MV-4-11 (cell line): ENCODE measurements around the gene LZTFL1.

Experiments used
- DNase-seq: peaks from one replicate; lab custom pipeline; 2025; lab: John Stamatoyannopoulos, UW

LZTFL1 gene, protein sequence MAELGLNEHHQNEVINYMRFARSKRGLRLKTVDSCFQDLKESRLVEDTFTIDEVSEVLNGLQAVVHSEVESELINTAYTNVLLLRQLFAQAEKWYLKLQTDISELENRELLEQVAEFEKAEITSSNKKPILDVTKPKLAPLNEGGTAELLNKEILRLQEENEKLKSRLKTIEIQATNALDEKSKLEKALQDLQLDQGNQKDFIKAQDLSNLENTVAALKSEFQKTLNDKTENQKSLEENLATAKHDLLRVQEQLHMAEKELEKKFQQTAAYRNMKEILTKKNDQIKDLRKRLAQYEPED

DNA sequence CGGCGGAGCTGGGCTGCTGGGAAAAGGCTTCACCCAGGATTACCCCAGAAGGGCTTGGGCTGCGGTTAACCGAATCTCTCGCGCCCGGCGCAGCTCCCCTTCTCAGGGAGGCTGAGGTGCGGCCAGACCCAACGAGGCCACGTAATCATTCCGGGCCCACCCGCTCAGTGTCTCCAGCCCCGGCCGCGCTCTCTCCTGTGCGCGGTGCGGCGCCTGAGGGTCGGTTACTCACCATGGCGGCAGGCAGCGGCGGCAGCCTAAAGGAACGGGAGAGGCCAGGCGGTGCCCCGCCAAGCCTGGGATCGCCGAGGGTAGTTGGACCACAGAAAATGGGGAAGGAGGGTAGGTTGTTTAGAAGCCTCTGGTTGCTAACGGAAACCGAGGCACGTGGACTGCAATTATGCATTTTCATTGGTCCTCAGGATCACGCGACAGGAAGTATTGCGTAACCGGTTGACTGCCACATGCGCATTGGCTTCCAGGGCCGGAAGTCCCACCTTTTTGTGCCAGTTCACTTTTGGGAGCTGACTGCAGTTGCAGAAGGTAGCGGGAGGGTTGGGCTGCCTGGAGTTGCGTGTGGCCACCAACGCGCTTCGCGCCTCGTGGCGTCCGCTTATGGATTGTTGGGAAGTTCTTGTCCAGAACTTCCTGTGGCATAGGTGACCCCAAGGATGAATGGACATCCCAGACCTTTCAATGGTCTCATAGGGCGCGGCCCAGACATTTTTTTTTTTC lies at the start of gene LZTFL1:
TSS of gene LZTFL1 (minus strand) at position 363 of the 735 bp plus-strand sequence. CDS start at position 235, 128 bp downstream.
- peak; percentile 99 for DNase-seq

DNA sequence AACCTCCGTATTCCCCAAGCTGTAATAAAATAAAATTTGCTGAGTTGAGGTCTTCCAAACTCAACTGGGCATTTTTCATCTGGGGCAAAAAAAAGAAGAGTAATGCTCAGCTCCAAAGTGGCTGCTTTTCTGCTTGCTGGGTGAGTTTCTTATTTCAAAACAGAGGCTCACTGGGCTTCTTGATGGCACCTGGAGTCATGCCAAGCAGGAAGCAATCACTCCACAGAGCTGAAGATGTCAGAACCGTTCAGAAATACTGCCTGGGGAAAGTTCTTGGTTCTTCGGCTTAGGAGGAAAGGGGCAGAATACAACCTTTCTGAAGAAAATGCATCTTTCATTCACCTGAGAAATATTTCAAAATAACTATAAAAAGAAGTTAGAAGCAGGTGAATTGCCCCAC lies 48.5 kb upstream of the LZTFL1 start:
- peak; percentile 8 for DNase-seq

DNA sequence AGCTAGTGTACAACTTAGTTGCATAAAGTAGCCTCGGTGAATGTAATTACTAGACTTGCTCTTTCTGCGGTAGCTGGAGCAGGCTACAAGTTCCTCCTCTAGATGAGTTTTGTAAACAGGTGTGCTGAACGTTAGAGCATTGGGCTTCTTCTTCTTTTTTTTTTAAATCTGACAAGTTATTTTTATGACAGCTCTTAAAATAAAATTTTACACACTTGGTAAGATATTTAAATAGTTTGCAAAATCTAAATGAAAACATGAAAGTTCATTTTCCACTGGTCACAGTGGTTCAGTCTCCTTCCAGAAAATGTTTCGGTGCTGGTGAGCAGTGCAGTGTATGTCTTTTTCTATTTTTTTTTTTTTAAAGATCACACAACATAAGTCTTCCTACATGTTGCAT lies 47.4 kb upstream of the LZTFL1 start:
- no peak for DNase-seq

DNA sequence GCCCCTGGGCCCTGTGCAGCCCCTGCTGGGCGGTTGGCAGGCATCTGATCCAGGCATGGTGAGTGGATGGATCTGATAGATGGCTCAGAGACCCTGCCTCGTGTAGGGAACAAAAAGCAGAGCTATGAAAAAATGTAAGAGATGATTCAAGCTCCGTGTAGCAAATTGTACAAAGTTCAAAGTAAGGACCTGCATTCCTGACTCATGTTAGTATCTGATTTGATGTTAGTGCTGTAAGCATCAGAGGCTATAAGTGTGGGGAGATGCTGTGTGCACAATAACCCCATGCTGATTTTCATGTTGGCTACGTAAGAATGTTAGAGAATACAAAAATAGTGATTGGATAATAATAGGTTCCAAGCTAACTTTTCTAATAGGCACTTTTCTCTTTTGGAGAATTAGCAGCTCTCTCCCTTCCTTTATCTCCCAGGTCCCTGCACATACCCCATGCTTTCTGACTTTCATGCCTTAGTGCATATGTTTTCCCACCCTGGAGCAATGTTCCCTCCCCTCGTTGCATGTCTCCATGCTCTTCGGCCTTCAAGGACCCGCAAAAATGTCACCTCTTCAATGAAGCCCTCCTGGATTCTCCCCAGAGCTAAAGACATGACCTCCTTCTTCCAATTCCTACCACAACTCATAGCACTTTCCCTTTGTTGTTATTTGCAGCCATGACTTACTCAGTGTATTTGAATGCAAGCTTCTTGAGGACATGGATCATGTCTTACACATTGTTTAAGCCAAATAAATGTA lies 46.0 kb upstream of the LZTFL1 start:
- DNase-seq, result no peak

DNA sequence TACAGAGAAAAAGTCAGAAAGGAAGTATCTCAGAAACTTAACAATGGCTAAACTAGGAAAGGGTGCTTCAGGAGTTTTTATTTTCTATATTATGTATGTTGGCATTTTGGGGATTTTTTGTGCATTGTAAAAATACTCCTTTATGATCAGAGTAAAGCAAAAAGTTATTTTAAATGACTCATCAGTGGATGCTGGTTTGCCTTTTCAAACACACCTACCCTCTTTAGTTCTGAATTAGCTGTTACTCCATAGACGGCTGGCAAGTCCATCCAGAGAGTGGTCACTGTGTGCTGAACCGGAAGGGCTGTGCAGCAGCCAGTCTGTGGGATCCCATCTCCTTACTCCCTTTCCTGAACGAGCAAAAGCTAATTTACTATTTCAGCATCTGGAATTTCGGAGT lies 45.4 kb upstream of the LZTFL1 start:
- no peak for DNase-seq

DNA sequence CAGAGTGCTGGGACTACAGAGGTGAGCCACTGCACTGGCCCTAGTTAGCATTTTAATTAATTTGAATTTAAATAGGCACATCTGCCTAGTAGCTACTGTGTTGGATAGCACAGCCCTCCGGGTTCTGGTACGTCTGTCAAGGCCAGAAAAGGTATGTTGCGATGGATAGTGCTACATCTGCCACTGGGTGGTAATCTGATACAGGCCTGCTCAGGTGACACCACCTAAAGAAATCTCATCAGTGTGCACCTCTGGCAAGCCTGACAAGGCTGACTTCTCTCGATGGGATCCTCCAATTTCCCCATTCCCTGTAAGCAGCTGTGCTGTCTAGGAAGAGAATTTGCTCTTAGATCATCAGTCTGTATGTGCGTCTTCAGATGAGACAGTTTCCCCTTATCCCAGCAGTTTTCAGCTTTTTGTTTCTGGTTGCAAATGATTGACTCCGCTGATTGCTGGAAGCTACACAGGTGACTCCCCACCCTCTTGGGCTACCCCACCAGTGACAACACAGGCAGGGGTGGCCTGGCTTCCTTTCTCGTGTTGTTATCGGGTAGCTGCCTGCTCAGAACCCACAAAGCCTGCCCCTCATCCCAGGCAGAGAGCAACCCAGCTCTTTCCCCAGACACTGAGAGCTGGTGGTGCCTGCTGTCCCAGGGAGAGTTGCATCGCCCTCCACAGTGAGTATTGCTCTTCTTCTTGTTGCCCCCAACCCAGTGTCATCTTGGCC lies 44.2 kb upstream of the LZTFL1 start, which contains the start of gene CCR9:
TSS of gene CCR9 (plus strand) at position 565 of the 727 bp plus-strand sequence. CDS start 8,391 bp downstream, outside the sequence.
- no peak for DNase-seq

DNA sequence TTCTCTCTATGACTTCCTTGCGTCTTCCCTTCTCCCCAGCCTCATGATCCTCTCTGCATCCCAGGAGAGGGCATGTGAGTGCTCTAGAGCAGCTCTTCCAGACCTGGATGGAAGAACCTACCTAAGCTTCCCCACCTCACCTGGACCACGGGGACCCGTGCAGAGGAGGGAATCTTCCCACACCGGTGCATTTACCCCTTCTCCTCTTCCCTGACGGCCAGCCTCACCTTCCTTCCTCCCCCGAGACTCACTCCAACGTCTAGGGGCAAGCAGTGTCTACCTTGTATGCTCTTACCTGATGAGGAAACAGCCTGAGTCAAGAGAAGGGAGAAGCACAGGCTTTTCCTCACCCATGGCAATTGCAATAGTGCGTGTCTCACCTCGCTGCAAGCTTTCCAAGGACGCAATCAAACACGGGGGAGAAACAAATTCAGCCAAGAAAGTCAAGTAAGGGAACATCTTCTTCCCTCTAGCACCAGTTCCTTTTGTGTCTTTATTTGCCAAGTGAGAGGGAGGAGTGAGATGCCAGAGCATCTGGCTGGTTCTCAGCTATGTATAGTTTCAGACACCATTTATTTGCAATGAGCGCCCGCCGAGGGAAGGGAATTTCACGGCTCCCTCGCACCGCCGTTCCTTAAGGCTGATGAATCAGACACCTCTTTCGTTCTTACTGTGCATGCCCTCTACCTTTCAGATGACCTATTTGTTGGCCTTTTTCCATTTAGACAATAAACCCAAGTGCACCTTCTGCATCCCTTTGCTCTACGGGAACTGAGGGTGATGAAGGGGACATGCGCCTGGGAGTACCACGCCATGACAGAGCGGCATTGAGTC lies 42.7 kb upstream of the LZTFL1 start:
- DNase-seq, result no peak

DNA sequence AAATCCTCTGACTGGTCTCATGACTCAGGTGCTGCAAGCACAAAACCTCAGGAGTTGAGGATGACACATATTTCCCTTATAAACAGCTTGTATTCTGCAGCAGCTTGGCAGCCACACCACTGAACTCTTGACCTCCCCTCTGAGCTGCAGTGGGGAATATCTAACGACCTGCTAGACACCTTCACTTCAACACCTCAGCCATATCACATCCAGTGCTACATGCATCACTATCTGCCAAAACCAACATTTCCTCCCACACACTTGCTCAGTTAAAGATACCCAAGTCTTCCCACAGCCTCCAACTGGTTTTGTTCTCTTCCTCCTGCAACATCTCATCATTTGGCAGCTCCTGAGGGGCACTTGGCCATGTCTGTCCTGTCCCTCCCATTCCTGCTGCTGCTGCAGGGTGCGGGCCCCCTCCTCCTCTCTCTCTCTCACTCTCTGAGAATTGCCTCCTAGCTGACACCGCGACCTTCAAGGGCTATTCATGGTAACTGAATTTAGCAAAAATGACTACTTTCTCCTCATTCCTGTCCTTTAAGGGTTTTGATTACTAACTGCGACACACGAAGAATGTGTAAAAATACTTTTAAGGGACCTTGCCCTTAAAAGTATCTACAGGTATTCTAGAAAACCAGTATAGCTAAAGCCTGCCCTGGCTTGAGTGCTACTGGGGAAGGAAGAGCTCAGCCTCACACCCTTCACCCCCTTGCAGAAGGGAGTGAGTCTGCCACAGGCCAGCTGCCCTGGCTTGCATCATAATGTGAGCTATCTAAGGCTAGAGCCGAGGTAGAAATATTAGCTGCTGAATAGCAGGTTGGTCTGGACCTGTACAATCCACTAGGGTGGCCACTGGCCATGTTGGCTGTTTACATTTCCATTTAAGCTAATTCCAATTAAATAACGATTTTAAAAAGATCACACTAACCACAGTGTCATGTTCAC lies 39.4 kb upstream of the LZTFL1 start:
- no peak for DNase-seq

DNA sequence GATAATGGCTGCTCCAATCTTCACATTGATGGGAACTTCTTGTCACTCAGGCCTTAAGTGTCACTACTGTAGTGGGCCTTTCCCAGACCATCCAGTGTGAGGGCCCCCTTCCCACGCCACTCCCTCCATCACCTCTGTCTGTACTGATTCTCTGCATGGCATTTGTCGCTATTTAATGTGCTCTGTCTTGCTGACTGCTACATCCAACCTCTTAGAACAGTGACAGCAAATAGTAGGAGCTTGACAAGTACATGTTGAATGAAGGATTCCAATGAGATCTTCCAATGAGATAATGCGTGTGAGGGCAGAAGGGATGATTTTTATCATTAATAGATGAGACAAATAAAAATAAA lies 38.8 kb upstream of the LZTFL1 start:
- no peak for DNase-seq

DNA sequence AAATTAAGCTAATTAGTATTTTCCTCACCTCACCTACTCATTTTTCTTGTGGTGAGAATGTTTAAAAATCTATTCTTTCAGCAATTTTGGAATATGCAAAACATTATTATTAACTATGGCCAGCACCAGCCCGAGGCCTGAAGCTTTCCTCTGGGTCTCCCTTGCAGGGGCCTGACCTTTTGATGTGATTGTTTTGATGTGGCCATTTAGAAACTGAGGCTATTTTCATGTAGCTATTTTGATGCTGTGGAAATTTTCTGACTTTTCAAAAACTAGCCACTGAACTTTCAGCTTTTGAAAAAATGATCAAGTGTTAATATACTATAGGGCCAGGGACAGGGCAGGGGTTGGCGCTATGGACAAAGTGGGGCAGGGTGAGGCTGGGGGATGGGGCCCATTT lies 36.2 kb upstream of the LZTFL1 start:
- no peak for DNase-seq

DNA sequence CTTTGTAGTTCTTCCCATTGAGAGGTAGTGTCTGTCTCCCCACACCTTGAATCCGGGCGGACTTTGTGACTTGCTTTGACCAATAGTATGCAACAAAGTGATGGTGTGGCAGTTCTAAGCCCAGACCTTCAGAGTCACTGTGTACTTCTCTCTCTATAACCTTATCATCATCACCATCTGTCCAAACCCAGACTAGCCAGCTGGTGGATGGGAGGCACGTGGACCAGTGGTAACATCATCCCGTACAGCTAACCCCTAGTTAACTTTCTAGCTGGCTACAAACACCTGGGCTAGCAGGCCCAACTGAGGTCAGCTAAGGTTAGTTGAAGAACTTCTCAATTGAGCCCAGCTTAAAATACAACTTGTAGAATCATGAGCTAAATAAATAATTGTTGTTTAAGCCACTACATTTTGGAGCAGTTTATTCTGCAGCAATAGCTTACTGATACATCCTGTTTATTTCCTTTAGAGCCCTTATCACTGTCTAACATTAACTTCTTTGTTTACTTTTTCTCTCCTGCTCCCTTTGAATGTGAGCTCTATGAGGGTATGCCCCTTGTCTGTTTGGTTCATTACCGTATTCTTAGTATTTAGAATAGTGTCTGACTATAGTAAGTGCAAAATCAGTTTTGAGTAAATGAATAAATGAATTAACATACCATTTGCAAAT lies 32.9 kb upstream of the LZTFL1 start:
- DNase-seq, result no peak

DNA sequence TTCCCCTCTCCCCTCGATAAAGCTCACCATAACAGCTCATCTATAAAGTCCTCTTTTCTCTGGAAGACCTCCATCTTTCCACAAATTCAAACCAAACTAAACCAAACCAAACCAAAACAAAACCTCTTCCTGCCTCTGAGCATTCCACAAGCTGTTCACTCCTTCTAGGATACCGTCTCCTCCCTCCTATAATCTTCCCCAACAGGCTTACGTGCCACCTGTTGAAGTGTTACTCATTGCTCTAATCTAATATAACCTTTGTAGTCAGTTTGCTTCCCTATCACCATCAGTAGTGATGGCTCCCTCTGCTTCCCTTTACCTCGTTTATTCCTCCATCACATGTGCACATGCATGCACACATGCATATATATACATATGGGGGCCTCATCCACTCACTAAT lies 31.7 kb upstream of the LZTFL1 start:
- no peak for DNase-seq

DNA sequence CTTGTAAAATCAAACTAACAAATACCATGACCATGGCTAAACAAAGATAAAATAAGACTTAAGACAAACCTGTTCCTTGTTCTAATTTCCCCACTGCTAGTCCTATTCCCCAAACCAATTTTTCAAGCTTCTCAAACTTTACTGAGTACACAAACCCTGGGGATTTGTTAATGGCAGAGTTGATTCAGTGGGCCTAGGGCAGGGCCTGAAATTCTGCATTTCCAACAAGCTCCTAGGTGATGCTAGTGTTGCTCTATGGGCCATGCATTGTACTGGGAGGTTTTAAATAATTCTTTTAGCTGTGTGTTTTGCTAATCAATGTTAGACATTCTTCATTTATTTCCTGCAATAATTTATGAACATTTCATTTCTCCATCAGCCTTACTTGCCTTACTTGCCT lies 31.1 kb upstream of the LZTFL1 start:
- DNase-seq, result no peak

DNA sequence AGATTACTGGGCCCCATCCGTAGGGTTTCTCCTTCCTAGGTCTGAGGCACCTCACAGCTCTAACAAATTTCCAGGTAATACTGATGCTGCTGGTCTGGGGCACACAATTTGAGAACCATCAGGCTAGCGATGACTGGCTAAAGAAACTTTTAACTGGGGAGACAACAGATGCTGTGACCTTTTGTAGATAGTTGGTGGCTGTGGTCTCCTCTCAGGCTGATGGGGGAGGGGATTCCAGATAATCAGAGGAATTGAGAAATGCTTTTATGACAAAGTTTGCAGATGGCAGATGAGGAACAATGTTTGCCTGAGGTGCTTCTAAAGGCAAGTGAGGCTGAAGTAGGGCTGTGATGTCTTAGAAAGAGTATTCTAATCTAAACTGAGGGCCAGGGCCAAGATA lies 30.6 kb upstream of the LZTFL1 start:
- no peak for DNase-seq

DNA sequence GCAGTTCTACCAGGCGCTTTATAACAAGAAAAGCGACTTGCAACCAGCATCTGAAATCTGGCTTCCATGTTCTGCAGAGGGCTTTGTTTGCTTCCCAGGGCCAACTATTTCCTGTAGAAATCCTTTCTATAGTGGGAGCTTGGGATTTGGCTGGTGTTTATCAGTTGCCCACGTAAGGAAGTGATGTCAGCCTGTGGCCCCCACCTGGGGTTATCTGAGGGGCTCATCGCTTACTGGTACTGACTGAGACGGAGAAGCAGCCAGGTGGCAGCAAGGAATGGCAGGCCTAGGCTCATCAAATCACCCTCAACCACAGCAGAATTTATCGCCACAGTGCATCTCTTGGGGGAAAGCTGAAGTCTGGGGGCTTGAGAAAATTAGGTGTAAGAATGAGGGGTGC lies 29.9 kb upstream of the LZTFL1 start:
- no peak for DNase-seq

DNA sequence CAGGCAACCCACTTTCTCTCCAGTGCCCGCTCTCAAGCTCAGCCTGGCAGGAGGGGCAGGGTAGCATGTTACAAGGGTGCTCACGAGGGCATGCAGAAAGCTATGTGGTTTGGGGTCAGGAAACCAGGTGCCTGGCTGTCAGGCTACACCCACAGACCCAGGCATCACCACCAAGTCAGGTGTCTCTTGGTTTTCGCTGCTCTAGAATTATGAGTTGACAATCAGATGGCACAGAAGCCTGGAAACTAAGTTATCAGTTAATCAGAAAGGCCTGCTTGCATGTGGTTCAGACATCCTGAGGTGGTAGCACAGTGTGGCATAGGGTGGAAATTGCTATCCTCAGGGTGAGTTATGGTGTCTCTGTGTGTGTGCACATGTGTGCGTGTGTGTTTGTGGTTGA lies 28.2 kb upstream of the LZTFL1 start:
- DNase-seq, result no peak

DNA sequence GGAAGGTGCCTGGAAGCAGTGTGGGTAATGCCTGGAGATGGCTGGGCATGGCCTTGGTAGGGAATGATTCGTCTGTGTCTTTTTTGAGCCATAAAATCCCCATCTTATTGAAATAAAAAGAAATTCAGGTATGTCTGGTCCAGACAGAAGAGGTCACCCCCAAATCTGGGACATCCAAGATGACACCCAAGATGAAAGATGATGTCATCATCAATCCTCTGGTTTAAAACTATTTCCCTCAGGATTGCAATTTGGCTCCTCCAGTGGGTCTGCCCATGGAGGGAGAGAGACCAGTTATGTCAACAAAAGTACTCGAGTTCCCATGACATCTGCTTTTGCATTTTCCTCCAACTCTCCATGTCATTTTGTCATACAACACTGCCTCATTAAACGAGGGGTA lies 27.7 kb upstream of the LZTFL1 start:
- no peak for DNase-seq

DNA sequence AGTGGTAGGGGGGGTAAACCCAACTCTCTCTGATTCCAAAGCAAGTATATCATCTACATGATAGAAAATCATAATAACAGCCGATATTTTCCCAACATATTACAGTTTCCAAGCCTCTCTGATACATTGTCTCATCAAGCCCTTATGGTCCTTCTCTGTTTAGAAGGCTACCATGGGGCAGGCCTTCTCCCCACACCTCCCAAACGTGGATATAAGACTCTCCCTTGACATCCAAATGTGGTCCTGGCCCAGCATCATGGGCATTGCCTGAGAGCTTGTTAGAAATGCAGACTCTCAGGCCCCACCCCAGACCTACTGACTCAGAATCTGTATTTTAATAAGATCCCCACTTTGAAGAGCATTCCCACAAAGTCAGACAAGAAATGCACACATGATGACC lies 26.7 kb upstream of the LZTFL1 start:
- no peak for DNase-seq

DNA sequence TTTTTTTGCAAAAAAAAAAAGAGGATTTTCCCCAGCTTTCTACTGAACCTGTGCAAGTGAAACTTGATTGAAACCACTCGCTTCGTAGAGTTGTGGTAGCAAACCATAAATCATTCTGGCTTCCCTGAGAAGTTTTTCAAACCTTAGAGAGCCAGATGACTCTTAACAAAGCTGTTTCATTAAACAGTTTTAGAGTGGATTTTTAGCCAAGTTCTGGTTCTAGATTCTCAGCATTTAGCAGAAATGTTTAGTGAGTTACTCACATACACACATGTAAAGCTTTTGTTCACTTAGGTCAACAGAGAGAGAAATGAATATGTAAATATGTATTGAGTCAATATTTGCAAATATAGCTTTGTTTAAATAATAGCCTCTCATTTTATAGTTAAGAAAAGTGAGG lies 26.3 kb upstream of the LZTFL1 start:
- peak; percentile 25 for DNase-seq

DNA sequence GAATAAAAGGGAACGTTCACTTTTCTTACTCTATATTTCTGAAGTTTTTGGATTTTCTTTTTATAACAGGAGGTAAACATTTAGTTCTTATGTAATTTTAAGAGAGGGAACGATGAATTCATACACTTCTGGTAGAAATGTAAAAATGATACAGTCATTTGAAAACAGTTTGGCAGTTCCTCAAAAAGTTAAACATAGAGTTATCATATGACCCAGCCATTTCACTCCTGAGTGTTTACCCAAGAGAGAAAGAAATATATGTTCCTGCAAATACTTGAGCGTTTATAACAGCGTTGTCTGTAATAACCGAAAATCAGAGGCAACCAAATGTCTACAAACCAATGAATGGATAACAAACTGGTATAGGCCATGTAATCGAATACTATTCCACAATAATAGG lies 23.6 kb upstream of the LZTFL1 start:
- peak; percentile 24 for DNase-seq
